HuH-7 (cell line): ENCODE data around the gene COPB2.
"Not testable (repeated sequence)": the region's sequence is repeated elsewhere in the genome, so short reads cannot be mapped to it uniquely, and the experiment has no call there.

Experiments
- DNase-seq: peaks from one replicate; pipeline ENCODE4 v3.0.0; 2011; ENCODE audit warnings: low spot score

The COPB2 gene

GRCh38 chr3:139378587-139379241 is 10.7 kb downstream of the COPB2 start:
- no peak for DNase-seq

DNA sequence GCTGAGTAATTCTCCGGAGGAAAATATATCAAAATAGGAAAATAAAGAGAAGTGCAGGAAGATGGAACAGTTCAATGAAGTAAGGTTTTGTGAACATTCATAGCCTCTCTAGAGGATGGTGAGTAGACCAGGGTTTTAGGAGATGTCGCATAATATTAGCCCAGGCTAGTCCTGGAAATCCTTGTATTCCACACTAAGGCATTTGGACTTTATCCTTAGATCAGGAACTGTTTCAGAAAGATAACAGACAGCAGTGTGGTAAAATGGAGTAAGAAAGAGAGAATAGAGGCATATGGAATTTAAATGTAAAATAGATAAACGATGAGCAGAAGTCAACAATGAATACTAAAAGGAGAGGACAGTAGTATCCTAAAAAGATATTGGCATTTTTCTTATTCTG is 12.1 kb downstream of the COPB2 start:
- DNase-seq: no peak

DNA sequence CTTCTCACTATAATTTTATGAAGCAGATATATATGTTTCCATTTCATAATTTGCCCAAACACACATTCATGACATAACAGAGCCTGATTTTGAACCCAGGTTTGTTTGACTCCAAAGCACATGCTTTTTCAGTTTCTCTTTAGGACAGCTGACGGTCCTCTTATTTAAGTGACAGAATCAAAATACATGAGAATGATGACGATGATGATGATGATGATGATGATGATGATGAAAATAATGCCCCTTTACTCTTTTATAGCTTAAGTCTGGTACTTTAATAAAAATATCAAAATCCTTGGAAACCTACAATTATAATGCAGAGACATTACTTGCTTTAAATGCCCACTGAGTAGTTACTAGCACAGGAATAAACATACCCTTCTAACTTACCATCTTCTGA is 15.3 kb downstream of the COPB2 start:
- DNase-seq: no peak

DNA sequence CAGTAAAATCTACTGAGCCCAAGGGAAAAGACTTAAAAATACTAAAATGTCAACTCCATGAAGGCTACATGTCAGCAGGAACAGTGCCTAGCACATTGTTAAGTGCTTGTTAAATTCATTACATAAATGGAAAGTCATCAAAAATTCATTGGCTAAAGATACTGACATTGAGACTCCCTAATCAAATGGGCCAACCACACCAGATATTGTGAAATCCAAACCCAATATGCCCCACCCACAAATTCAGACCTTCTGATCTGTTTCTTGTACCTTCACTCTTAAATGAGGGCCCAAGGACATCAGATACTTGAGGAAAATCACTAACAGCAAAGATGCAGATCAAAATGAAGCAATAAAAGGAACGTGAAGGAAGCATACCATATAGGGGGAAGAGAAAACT is 24.9 kb downstream of the COPB2 start:
- no peak for DNase-seq

DNA sequence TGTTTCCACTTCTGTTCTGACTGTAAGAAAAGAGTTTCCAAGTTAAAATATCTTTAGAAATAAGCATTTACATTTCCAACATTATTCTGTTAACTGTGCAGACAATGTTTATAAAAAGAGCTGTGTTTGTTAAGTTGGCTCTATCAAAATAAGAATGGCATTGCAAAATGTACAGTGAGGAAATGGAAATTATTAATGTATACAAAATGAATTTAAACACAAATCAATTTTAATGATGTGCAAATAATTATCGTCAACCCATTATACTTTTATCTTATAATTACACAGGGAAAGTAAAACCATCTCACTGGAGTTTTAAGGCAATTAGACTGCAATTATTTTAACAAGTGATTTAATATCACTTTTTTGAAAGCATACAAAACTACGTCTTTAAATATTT is 28.2 kb downstream of the COPB2 start:
- DNase-seq: no peak

DNA sequence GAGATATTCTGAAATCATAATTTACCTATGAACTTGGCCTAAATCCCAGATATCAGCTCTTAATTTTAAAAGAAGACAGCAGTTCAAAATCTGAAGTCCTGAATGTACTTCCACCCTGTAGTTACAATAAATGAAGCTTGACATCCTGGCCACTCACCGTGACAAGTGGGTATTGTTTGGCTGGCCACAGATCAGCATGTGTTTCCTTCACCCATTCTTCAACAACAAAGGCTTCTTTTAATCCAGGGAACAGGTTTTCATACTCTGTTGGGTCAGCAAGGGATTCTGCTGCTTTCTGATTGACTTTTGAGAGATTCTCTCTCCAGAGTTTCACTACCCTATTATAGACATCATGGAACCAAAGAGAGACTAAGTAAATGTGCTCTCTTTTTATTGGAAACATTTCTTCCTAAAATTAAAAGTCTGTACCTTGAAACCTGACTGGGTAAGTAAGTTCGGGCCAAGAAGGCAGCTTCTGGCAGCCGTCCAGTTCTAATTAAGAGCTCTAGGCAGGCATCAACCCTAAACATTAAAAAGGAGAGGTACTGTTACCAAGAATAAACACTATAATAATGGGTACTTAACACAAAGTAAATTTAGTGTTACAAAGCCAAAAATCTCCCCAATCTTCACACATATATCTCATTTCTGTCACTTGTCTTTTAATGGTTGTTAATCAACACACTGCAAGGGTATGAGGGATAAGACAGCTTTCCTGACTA is 30.4 kb downstream of the COPB2 start:
- DNase-seq: no peak

GRCh38 chr3:139357899-139358298 is 31.5 kb downstream of the COPB2 start:
- no peak for DNase-seq

DNA sequence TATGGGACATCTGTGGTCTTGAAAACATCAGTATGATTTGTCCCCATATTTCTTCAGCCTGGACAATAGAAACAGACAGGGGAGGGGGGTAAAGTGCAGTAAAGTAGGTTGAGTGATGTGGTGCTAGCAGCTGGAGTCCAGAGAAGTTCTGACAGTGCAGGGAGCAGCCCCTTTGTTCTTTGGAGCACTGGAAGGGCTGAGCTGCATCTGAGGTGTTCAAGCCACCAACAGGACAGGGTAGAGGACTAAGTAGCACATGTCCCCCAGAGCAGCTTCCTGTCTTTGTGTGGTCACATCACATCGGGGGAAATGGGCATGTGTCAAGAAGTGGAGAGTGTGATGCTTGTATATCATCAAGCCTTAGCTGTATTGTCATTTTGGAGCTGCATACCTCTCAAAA is 33.6 kb downstream of the COPB2 start:
- no peak for DNase-seq

DNA sequence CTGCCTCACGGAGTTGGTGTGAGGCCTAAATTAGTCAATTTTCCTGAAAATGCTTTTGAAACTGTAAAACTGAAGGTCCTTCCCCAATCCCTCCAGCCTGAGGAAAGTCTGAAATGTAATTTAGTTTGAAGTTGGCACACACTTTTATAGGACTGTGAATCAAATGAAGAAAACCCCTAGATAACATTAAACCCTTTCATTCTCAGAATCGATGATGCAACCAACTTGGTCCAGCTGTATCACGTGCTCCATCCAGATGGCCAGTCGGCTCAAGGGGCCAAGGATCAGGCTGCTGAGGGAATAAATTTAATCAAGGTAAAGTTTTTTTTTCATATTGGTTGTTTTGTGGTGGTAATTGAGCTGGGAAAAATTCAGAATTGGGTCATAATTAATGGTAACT is 34.0 kb downstream of the COPB2 start:
- DNase-seq: no peak

- no peak for DNase-seq
Observed at GRCh38 chr3:139354661-139355060, 34.8 kb downstream of the COPB2 start.

- DNase-seq: peak; percentile 14
Observed at GRCh38 chr3:139353920-139354556, 35.4 kb downstream of the COPB2 start.

DNA sequence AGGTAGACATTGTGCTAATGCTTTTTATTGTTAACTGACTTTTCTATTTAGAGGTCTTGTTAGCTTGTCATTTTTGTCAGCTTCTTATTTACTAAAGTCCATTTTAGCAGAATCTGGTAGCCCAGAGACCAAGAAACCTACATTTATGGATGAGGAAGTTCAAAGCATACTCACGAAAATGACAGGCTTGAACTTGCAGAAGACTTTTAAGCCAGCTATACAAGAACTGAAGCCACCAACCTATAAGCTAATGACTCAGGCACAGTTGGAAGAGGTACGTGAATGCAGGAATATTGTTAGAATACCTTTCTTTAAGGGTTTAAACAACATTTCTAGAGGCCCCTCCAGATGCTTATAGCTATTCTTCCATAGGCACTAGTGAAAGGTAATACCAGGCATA is 42.7 kb downstream of the COPB2 start:
- DNase-seq: no peak

DNA sequence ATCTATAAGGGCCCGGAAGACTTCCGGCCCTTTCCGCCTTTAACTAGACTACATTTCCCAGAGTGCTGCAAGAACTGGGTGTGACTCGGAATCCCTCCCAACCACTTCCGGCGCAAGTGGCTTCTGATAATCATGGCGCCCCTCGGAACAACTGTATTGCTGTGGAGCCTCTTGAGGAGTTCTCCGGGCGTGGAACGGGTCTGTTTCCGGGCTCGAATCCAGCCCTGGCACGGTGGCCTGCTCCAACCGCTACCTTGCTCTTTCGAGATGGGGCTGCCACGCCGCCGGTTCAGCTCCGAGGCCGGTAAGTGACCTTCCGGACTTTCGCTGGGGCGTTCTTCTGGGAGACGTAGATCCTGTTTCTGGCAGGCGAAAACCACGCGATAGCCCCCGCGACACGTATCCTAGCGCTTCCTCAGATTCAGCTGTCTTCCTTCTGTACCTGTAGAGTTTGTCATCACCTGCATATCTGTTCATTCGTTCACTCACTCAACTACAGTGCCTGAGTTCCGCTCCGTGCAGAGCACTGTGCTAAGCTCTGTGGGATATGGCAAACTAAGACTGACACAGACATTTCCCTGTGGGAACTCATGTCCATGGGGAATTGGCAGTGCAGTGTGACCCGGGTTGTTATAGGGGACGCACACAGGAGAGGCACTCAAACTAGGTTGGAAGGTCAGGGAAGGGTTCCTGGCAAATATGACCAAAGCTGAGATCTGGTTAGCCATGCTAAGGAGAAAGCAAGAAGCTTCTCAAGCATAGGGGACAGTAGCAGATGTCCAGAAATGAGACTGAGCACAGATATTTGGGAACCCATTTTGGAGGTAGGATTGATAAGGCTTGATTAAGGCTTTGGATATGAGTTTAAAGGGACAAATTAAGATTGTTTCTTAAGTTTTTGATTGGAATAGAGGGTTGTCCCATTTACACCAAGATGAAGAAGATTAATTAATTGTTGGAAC is 45.3 kb downstream of the COPB2 start, which contains the start of gene MRPS22:
Gene MRPS22 (plus strand): TSS at position 126 of the 962 bp plus-strand sequence. CDS start 7 bp downstream, at position 133.
- DNase-seq: peak; percentile 56

- no peak for DNase-seq
Observed at GRCh38 chr3:139342054-139342453, 47.4 kb downstream of the COPB2 start.

- DNase-seq: no peak
Observed at GRCh38 chr3:139340784-139341183, 48.7 kb downstream of the COPB2 start.

DNA sequence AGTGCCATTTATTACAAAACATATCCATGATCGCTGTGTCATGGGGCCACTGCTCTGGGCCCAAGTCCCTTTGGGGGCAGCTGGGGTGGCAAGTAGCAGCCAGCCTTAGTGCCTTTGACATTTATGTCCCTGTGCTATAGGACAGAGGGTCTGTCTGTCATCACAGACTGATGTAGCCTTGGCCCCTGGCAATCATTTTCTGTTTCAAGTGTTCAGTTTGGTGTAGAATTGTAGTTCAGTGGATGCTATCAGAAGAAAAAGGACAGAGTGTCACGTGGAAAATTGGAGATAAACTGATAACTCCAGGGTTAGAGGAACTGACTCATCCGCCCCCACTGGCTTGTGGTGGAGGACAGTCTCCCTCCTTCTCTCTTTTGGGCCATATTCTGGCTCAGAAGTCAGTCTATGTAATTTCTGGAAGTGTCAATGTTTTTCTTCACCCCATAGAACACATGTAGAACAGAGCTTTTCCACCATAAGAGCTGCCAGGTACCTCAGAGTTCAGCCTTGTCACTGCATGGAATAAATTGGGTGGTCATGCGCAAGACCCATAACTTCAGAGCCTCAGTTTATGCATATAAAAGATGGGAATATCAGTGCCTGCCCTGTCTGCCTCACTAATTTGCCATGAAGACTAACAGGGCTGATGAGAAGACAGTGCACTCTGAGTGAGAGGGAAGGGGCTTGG is 50.1 kb downstream of the COPB2 start:
- no peak for DNase-seq

DNA sequence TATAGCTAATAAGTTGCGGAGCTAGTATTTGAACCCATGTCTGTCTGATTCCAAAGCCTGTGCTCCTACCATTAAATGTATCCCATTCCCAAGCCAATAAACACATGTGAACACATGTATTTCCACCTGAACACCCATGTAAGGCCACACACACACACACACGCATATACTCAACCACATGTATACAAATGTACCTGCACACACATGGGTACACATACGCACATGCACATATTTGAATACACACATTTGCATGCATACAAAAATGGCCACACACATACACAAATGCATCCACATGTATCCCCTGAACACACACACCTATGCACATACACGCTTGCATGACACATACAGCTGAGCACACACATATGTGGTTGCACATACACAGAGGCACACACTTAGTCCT is 51.0 kb downstream of the COPB2 start:
- DNase-seq: no peak

GRCh38 chr3:139334675-139335074 is 54.8 kb downstream of the COPB2 start:
- DNase-seq: not testable (repeated sequence)

GRCh38 chr3:139332092-139332491 is 57.4 kb downstream of the COPB2 start:
- DNase-seq: no peak

- peak; percentile 71 for DNase-seq
Observed at GRCh38 chr3:139329364-139329850, 60.0 kb downstream of the COPB2 start.

- DNase-seq: no peak
Observed at GRCh38 chr3:139328356-139328755, 61.1 kb downstream of the COPB2 start.
